Lower leg skin (tissue), 3 donors: ENCODE data around the gene VPS26B.

Experiments
- POLR2A ChIP-seq, 2 donors: fragments of 450-650 bp; IDR thresholded peaks; one replicate each; pipeline ENCODE4 v1.6.1; 2016 to 2017; ENCODE audit warnings: antibody characterized with exemption in 2 of 2, mild to moderate bottlenecking in 1 of 2, moderate library complexity in 1 of 2
- TF ChIP-seq, protein P1 (sequence below), 3 donors: fragments of 450-650 bp; IDR thresholded peaks; one replicate each; pipeline ENCODE4 v1.5.1; 2016; ENCODE audit warnings: antibody characterized with exemption in 3 of 3, mild to moderate bottlenecking in 3 of 3, moderate library complexity in 2 of 3

DNA sequence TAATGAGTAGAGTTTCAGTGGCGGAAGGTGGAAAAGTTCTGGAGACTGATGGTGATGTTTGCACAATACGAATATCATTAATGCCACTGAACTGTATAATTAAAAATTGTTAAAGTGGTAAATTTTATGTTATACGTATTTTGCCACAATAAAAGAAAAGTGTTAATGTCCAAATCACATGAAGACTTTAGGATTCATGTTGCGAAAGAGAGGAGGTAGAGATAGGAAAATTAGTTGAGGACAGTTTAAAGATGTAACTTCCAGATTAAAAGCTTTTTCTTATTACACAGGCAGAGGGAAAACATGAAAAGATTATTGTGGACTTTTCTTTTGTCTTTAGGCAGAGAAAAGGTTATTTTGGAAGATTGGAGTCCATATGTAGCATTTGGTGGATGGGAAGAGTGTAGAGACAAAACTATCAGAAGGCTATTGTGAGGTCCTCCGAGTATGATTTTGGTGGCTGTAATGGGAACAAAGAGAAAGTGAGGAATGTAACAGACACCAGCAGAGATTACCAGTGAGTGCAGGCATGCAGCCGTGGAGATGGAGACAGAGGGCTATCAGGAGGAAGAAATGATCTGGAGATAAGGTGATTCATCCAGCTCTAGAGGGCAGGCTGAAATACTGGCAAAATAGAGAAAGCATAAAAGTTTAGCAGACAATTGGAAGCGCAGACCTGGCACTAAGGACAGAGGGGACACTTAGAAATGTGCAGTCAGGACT is 12.5 kb downstream of the VPS26B start:
- TF ChIP-seq, protein P1, sequence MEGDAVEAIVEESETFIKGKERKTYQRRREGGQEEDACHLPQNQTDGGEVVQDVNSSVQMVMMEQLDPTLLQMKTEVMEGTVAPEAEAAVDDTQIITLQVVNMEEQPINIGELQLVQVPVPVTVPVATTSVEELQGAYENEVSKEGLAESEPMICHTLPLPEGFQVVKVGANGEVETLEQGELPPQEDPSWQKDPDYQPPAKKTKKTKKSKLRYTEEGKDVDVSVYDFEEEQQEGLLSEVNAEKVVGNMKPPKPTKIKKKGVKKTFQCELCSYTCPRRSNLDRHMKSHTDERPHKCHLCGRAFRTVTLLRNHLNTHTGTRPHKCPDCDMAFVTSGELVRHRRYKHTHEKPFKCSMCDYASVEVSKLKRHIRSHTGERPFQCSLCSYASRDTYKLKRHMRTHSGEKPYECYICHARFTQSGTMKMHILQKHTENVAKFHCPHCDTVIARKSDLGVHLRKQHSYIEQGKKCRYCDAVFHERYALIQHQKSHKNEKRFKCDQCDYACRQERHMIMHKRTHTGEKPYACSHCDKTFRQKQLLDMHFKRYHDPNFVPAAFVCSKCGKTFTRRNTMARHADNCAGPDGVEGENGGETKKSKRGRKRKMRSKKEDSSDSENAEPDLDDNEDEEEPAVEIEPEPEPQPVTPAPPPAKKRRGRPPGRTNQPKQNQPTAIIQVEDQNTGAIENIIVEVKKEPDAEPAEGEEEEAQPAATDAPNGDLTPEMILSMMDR (IDR thresholded peaks at IDR 0.05): no peak
- no peak for TF ChIP-seq POLR2A (IDR thresholded peaks at IDR 0.05)
